Stimulated activated CD8-positive, alpha-beta memory T cell treated with anti-CD3 and anti-CD28 coated beads, Interleukin-7, amount 100 ng/mL, for 1 hour (primary cell): ENCODE results near the gene KLF15.

Experiments
- DNase-seq, 2 donors: peaks; one replicate each; pipeline ENCODE4 v3.0.0-alpha.2; 2020; ENCODE audit warnings: low read depth in 2 of 2

The KLF15 gene

GRCh38 chr3:126306397-126306796, 50.8 kb downstream of the KLF15 start:
- no peak for DNase-seq

DNA sequence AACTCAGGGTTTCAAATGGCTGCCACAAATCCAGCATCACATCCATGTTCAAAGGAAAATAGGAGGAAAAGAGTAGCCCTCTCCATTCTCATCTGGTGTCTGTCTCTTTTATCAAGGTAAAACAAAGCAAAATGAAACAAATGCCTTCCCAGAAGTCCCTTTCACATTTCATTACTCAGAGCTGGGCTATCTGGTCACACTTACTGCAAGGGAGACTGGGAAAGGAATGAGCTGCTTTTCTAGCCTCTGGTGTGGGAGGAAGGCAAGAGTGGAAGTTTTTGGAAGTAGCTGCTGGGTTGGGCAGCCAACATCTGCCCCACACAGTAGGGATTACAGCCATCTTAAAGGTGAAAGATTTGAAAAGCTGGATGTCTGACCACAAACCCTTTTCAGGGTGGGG, 51.8 kb downstream of the KLF15 start:
- no peak for DNase-seq

GRCh38 chr3:126304704-126305103, 52.5 kb downstream of the KLF15 start:
- no peak for DNase-seq

DNA sequence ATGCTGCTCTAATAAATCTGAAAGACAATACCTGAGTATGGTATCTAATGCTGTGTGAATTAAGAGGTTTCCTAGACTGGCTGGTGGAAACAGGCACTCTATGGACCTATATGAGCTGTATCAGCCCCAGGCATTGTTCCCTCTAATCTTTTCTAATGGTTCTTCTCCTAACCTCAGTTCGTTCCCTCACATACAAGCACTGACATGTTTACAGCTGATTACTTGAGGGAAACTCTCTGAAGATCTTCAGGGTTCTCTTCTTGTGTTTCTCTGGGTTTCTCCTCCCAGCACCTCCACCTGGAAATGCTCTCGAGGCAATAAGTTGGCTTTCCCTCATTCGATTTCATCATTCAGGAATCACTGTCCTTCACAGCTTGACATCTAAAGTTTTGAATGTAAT, 52.9 kb downstream of the KLF15 start:
- no peak for DNase-seq

GRCh38 chr3:126303272-126303671, 53.9 kb downstream of the KLF15 start:
- no peak for DNase-seq

- no peak for DNase-seq
Measured at GRCh38 chr3:126300761-126301481, 56.3 kb downstream of the KLF15 start.

- no peak for DNase-seq
Measured at GRCh38 chr3:126300001-126300760, 57.0 kb downstream of the KLF15 start.

DNA sequence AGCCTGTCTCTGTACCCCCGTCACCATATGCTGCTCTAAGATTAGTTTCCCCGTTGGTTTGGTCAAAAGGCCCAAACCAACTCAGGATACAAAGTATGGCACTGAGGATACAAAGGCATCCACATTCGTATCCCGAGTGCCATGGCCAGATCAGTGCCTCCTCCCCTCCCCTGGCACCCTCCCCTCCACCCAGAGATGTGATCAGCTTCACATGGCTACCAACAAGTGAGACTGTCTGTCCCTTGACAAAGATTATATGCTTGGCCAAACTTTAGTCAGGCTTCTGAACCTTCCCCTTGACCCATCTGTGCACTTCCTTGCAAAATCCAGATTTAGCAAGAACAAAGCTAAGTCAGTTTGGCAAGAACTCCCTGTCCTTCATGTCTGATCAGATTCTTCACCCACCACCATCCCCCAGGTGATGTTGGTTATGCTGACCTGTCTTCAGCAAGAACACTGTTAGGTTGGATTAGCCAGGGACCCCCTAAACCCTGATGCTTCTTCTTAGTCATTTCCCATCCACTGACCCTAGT, 61.7 kb downstream of the KLF15 start:
- no peak for DNase-seq

- no peak for DNase-seq
Measured at GRCh38 chr3:126294211-126294808, 62.9 kb downstream of the KLF15 start.

GRCh38 chr3:126293370-126294082, 63.7 kb downstream of the KLF15 start:
- no peak for DNase-seq
